ENCODE data around the gene FOXA3. TPM values are rescaled to one million over a fixed set of nuclear protein-coding genes. Genes with fewer than 3 reads are reported as not detected.

Gene FOXA3
- total and polyA plus RNA-seq, 2 experiments from 2014 or later: 11.1 to 17.5 TPM

DNA sequence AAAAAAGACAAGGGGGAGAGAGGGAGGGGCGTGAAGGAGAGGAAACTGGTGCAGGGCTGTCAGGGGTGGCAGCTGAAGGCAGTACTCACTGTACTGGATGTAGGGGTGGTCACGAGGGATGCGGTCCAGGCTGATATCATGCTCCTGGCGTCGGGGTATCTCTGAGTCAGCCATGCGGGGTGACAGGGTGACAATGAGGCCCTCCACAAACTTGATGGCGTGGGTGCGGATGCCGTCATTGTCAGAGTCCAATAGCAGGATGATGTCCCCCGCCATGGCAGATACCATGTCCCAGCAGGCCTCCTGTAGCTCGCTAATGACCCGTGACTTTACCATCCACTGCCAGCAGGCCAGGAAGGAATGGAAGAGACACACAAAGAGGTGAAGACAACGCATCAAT, 16.5 kb upstream of the FOXA3 start:
- Histone ChIP-seq H3F3A (replicated peaks; ENCODE audit: low read depth) (peaks cover 22% of the 10 kb centered on the region), H3K27ac (ENCODE audit: low read depth) (no peak overlapping the region), H3K4me1 (ENCODE audit: insufficient read depth) (no peaks in the 10 kb centered on the region), H3K79me2 (replicated peaks; ENCODE audit: insufficient read depth) (no peaks in the 10 kb centered on the region), H2AFZ (no peak overlapping the region), H3K4me3 (no peak overlapping the region), H3K9me2 (ENCODE audit: insufficient read depth) (no peaks in the 10 kb centered on the region), H3K36me3 (ENCODE audit: insufficient read depth) (peaks cover 87% of the 10 kb centered on the region), H3K27me3 (ENCODE audit: insufficient read depth) (no peaks in the 10 kb centered on the region), H3K4me2 (no peak overlapping the region), H4K20me1 (replicated peaks; ENCODE audit: insufficient read depth) (peaks cover 23% of the 10 kb centered on the region)
- DNase-seq (ENCODE audit: low spot score) (no peak), ATAC-seq (no peak)
- no peaks in the 10 kb centered on the region for H3K9me3 Mint-ChIP-seq
- no peaks in the 10 kb centered on the region for H3K4me1 Mint-ChIP-seq
- no peak overlapping the region for H3K4me3 Mint-ChIP-seq
- H3K27me3 Mint-ChIP-seq (ENCODE audit: insufficient read depth, low read depth, poor library complexity): peaks cover 7% of the 10 kb centered on the region
- TF ChIP-seq, protein P1, sequence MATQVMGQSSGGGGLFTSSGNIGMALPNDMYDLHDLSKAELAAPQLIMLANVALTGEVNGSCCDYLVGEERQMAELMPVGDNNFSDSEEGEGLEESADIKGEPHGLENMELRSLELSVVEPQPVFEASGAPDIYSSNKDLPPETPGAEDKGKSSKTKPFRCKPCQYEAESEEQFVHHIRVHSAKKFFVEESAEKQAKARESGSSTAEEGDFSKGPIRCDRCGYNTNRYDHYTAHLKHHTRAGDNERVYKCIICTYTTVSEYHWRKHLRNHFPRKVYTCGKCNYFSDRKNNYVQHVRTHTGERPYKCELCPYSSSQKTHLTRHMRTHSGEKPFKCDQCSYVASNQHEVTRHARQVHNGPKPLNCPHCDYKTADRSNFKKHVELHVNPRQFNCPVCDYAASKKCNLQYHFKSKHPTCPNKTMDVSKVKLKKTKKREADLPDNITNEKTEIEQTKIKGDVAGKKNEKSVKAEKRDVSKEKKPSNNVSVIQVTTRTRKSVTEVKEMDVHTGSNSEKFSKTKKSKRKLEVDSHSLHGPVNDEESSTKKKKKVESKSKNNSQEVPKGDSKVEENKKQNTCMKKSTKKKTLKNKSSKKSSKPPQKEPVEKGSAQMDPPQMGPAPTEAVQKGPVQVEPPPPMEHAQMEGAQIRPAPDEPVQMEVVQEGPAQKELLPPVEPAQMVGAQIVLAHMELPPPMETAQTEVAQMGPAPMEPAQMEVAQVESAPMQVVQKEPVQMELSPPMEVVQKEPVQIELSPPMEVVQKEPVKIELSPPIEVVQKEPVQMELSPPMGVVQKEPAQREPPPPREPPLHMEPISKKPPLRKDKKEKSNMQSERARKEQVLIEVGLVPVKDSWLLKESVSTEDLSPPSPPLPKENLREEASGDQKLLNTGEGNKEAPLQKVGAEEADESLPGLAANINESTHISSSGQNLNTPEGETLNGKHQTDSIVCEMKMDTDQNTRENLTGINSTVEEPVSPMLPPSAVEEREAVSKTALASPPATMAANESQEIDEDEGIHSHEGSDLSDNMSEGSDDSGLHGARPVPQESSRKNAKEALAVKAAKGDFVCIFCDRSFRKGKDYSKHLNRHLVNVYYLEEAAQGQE (IDR thresholded peaks at IDR 0.05; ENCODE audit: unreplicated experiment): no peak
- no peak for TF ChIP-seq ZNF114 (CRISPR knock-in tag; IDR thresholded peaks at IDR 0.05)
- no peak overlapping the region for H3K27ac Mint-ChIP-seq
- peaks cover 91% of the 10 kb centered on the region for H3K36me3 Mint-ChIP-seq (ENCODE audit: low read depth)

- Mint-ChIP-seq H3K27me3 (ENCODE audit: insufficient read depth, low read depth, poor library complexity) (peaks cover 6% of the 10 kb centered on the region), H3K27ac (no peak overlapping the region), H3K4me3 (no peak overlapping the region), H3K36me3 (ENCODE audit: low read depth) (peaks cover 85% of the 10 kb centered on the region), H3K9me3 (no peaks in the 10 kb centered on the region), H3K4me1 (no peaks in the 10 kb centered on the region)
- Histone ChIP-seq H3K27ac (ENCODE audit: low read depth) (no peak overlapping the region), H3K4me2 (no peak overlapping the region), H3K4me1 (ENCODE audit: insufficient read depth) (no peaks in the 10 kb centered on the region), H3K79me2 (replicated peaks; ENCODE audit: insufficient read depth) (no peaks in the 10 kb centered on the region), H2AFZ (no peak overlapping the region), H3K9me2 (ENCODE audit: insufficient read depth) (no peaks in the 10 kb centered on the region), H3K4me3 (no peak overlapping the region), H3K27me3 (ENCODE audit: insufficient read depth) (no peaks in the 10 kb centered on the region), H4K20me1 (replicated peaks; ENCODE audit: insufficient read depth) (peaks cover 28% of the 10 kb centered on the region), H3K36me3 (ENCODE audit: insufficient read depth) (peaks cover 75% of the 10 kb centered on the region), H3F3A (replicated peaks; ENCODE audit: low read depth) (peaks cover 20% of the 10 kb centered on the region)
- ATAC-seq (peak; percentile 84), DNase-seq (ENCODE audit: low spot score) (peak; percentile 37)
- TF ChIP-seq CTCF (conservative IDR thresholded peaks at IDR 0.05; ENCODE audit: low read depth in 2 of 2): peak; percentile 12 to 34; a peak in 3 of 4 replicates
- no peak for TF ChIP-seq ETS1 (IDR thresholded peaks at IDR 0.05)
- no peak for TF ChIP-seq EZH2 (IDR thresholded peaks at IDR 0.05; ENCODE audit: low read depth, unreplicated experiment)
- TF ChIP-seq EZH2phosphoT487 (IDR thresholded peaks at IDR 0.05; ENCODE audit: unreplicated experiment): no peak
- TF ChIP-seq JUNB (IDR thresholded peaks at IDR 0.05; ENCODE audit: unreplicated experiment): no peak
Observed at GRCh38 chr19:45848922-45849321, 15.2 kb upstream of the FOXA3 start.
